HepG2 (cell line): ENCODE data around the gene PEA15. TPM values are rescaled to one million over a fixed set of nuclear protein-coding genes. Genes with fewer than 3 reads are reported as not detected.

Source experiments
- ATAC-seq: fragments of 200-7000 bp; cut with Tn5 transposase; 3 replicates; pipeline ENCODE4 v1.9.1; 2020; ENCODE audit warnings: mild to moderate bottlenecking, moderate library complexity
- BruUV-seq: library from RNA; stranded (reverse); fragments of 400-500 nt; replicated peaks from 2 replicates; lab custom pipeline; 2021; lab: Mats Ljungman, UMichigan
- CTCF ChIA-PET: fragments of 300-600 bp; formaldehyde crosslinking; extraction: SDS; loops from one replicate; lab custom pipeline; 2021; ENCODE audit warnings: low total read pairs, inconsistent platforms, low intra/inter-chr PET ratio; lab: Yijun Ruan, JAX
- POLR2A ChIA-PET: fragments of 350-600 bp; sonication (Branson Sonifier 250); formaldehyde crosslinking; loops from one replicate; lab custom pipeline; 2020; ENCODE audit warnings: antibody characterized with exemption, inconsistent platforms; lab: Yijun Ruan, JAX
- DNase-seq: peaks from one replicate; pipeline ENCODE4 v3.0.0-alpha.2; 2015; ENCODE audit warnings: low spot score
- FAIRE-seq: peaks from 3 replicates; lab custom pipeline; 2011; peaks lifted over from hg19 to GRCh38; lab: Jason Lieb, UNC
- H2AFZ ChIP-seq: one replicate; pipeline ENCODE4 v1.6.1; 2011; ENCODE audit warnings: low read length, inconsistent platforms
- H3K27ac ChIP-seq: fragments of 300-600 bp; 3 replicates; pipeline ENCODE4 v1.8.0; 2011; ENCODE audit warnings: mixed run types, mild to moderate bottlenecking, mixed read lengths, low read length, inconsistent platforms; ENCODE audit not compliant: insufficient read depth; ENCODE audit errors: extremely low read length
- H3K27me3 ChIP-seq, 2 experiments: fragments of 200-600 bp in 1 of 2; 2 replicates in 1 of 2; 3 replicates in 1 of 2; pipeline versions ENCODE4 v1.6.0 to v1.8.0; 2011; ENCODE audit warnings: low read length in 2 of 2, mild to moderate bottlenecking in 2 of 2, moderate library complexity in 2 of 2, inconsistent platforms in 1 of 2; ENCODE audit not compliant: insufficient read depth in 2 of 2, control insufficient read depth in 1 of 2
- H3K36me3 ChIP-seq, 2 experiments: fragments of 200-600 bp in 1 of 2; replicated peaks in 1 of 2; 2 replicates in 1 of 2; 3 replicates in 1 of 2; pipeline versions ENCODE4 v1.5.1 to v1.8.0; 2011; ENCODE audit warnings: low read length in 2 of 2, inconsistent platforms in 1 of 2; ENCODE audit not compliant: insufficient read depth in 2 of 2, control insufficient read depth in 1 of 2
- H3K4me1 ChIP-seq: 2 replicates; pipeline ENCODE4 v1.5.1; 2012; ENCODE audit warnings: low read length, inconsistent platforms; ENCODE audit not compliant: insufficient read depth
- H3K4me2 ChIP-seq: 2 replicates; pipeline ENCODE4 v1.6.0; 2011; ENCODE audit warnings: low read depth, low read length, inconsistent platforms
- H3K4me3 ChIP-seq, 3 experiments: fragments of 200-600 bp in 1 of 3; sonication (generic), shearing (Covaris generic) in 1 of 3; replicated peaks in 1 of 3; 2 replicates each; pipeline ENCODE4 v1.5.1; 2011 to 2016; ENCODE audit warnings: low read length in 3 of 3, inconsistent platforms in 2 of 3, low read depth in 2 of 3, mild to moderate bottlenecking in 2 of 3, control low read depth in 1 of 3, mixed read lengths in 1 of 3; ENCODE audit not compliant: insufficient read depth in 1 of 3
- H3K79me2 ChIP-seq: one replicate; pipeline ENCODE4 v1.6.1; 2011; ENCODE audit warnings: low read length, inconsistent platforms; ENCODE audit not compliant: insufficient read depth
- H3K9ac ChIP-seq: 2 replicates; pipeline ENCODE4 v1.6.0; 2011; ENCODE audit warnings: mild to moderate bottlenecking, low read depth, low read length, inconsistent platforms; ENCODE audit not compliant: insufficient read depth
- H3K9me3 ChIP-seq: 2 replicates; pipeline ENCODE4 v1.5.1; 2012; ENCODE audit warnings: mild to moderate bottlenecking, low read length
- H4K20me1 ChIP-seq: 2 replicates; pipeline ENCODE4 v1.6.0; 2011; ENCODE audit warnings: inconsistent platforms, mild to moderate bottlenecking, low read length, moderate library complexity; ENCODE audit not compliant: insufficient read depth
- ARNT2 ChIP-seq: sonication (generic); formaldehyde crosslinking; IDR thresholded peaks from 2 replicates; pipeline ENCODE4 v1.8.0; 2022; ENCODE audit warnings: mild to moderate bottlenecking, low read depth, missing genetic modification reagents, moderate library complexity
- DPF2 ChIP-seq: sonication (generic); formaldehyde crosslinking; IDR thresholded peaks from 2 replicates; pipeline ENCODE4 v1.4.0; 2020; ENCODE audit warnings: mild to moderate bottlenecking, low read depth, missing genetic modification reagents, borderline replicate concordance
- HMG20B ChIP-seq: conservative IDR thresholded peaks from 2 replicates; pipeline ENCODE4 v1.6.1; 2016; ENCODE audit warnings: missing genetic modification reagents, missing compliant biosample characterization
- MEF2D ChIP-seq: sonication (generic); formaldehyde crosslinking; IDR thresholded peaks from 2 replicates; pipeline ENCODE4 v1.5.1; 2020; ENCODE audit warnings: mild to moderate bottlenecking, missing genetic modification reagents
- SP4 ChIP-seq: sonication (generic); formaldehyde crosslinking; IDR thresholded peaks from 2 replicates; pipeline ENCODE4 v1.8.1; 2023; ENCODE audit warnings: mild to moderate bottlenecking, missing genetic modification reagents
- ZFP41 ChIP-seq: sonication (generic); formaldehyde crosslinking; IDR thresholded peaks from 2 replicates; pipeline ENCODE4 v1.4.0; 2020; ENCODE audit warnings: mild to moderate bottlenecking, missing genetic modification reagents, borderline replicate concordance
- ZNF230 ChIP-seq: sonication (generic); formaldehyde crosslinking; IDR thresholded peaks from 2 replicates; pipeline ENCODE4 v1.4.0; 2020; ENCODE audit warnings: mild to moderate bottlenecking, missing genetic modification reagents
- ZNF75D ChIP-seq: sonication (generic); formaldehyde crosslinking; IDR thresholded peaks from 2 replicates; pipeline ENCODE4 v1.8.1; 2023; ENCODE audit warnings: missing genetic modification reagents, mild to moderate bottlenecking, borderline replicate concordance
- ZNF816 ChIP-seq: sonication (generic); formaldehyde crosslinking; IDR thresholded peaks from 2 replicates; pipeline ENCODE4 v1.8.0; 2022; ENCODE audit warnings: missing genetic modification reagents, mild to moderate bottlenecking, borderline replicate concordance
- WGBS: methylation state at CpG from one replicate; pipeline ENCODE4 v1.1.6; 2017; ENCODE audit warnings: low lambda C conversion rate; 5-methylcytosine and 5-hydroxymethylcytosine counted together
- in situ Hi-C: cut with HindIII; loops from 2 replicates; pipeline ENCODE4 v1.10.0; 2017; ENCODE audit warnings: low pct_unique_long_range_greater_than_20kb; ENCODE audit not compliant: extremely low pct_ligation_motif_present
- intact Hi-C: fragments of 100-400 bp; cut with micrococcal nuclease; formaldehyde crosslinking; loops from one replicate; pipeline ENCODE4 v1.10.0; 2022; ENCODE audit not compliant: unreplicated experiment
- polyA plus RNA-seq, 8 experiments: library from polyadenylated mRNA; depleted of rRNA in 3 of 8; stranded (reverse) in 7 of 8; unstranded in 1 of 8; fragments of >200 nt; fragmentation: Illumina TruSeq in 4 of 8; extraction: Trizol in 4 of 8; gene quantifications; 2 replicates each; pipeline versions ENCODE4 v1.2.1 to v1.2.3, GENCODE V29; 2011 to 2016; ENCODE audit warnings: low read depth in 4 of 8, missing spikeins in 1 of 8, mixed read lengths in 1 of 8; ENCODE audit not compliant: insufficient read depth in 1 of 8
- total RNA-seq, 5 experiments: library from RNA; depleted of rRNA; stranded (reverse); fragments of >200 nt; fragmentation: Illumina TruSeq; extraction: Trizol; gene quantifications; 2 replicates each; pipeline ENCODE4 v1.2.3, GENCODE V29; 2016; ENCODE audit warnings: low read depth in 1 of 5
- TF ChIP-seq, protein P1 (sequence below): sonication (generic); IDR thresholded peaks from 2 replicates; pipeline ENCODE4 v1.6.1; 2016; ENCODE audit warnings: low read depth, borderline replicate concordance
- TF ChIP-seq, protein P2 (sequence below): IDR thresholded peaks from 2 replicates; pipeline ENCODE4 v1.6.1; 2016; ENCODE audit warnings: low read depth, control low read depth
- TF ChIP-seq, protein P3 (sequence below): sonication (generic); formaldehyde crosslinking; IDR thresholded peaks from 2 replicates; pipeline ENCODE4 v1.4.0; 2020; ENCODE audit warnings: missing genetic modification reagents
- TF ChIP-seq, protein P4 (sequence below): IDR thresholded peaks from 2 replicates; pipeline ENCODE4 v1.6.1; 2016; ENCODE audit warnings: low read depth

PEA15 gene
- total and polyA plus RNA-seq, 2 of the 13 experiments (the other 11 are each of a cell fraction or from before 2014, with no cell fraction given): 12.1 to 35.2 TPM

DNA sequence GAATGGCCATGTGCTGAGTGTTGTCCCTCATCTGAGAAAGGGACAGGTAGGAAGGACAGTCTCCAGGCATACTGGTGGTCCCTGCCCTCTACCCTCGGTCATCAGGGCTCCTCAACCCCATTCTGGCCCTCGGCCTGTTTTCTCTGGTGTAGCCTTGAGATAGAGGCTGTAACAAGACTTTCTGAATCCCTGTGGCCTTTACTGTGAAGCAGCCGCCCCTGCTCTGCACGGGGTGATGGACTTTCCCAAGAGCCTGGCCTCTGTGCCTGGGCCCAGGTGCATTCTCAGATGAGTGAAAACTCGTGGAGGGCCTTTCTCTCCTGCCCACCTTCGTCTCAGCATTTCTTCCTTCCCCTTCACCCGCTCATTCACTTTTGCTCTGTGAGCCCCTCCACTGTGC is 17.8 kb upstream of the PEA15 start (continued):
- TF ChIP-seq, protein P1, sequence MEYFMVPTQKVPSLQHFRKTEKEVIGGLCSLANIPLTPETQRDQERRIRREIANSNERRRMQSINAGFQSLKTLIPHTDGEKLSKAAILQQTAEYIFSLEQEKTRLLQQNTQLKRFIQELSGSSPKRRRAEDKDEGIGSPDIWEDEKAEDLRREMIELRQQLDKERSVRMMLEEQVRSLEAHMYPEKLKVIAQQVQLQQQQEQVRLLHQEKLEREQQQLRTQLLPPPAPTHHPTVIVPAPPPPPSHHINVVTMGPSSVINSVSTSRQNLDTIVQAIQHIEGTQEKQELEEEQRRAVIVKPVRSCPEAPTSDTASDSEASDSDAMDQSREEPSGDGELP: no peak
- TF ChIP-seq, all 625 proteins: peak for 2

DNA sequence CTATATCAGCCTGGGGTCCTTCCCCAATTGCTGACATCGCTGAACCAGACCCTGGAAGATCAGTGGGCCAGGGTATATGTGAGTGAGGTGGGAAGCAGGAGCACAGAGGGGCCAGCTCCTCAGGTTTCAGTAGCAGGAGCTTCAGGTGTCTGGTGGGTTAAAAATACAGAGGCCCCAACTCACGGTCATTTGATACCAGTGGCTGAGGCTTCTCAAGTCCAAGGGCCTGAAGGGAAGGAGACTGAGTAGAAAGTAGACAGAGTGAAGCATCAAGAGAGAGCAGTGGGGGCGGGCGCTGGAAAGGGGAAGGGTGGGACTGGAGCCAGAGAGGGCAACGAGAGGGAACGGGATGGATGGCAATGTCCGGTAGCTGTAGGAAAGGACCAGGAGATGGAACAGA is 16.8 kb upstream of the PEA15 start:
- Histone ChIP-seq H4K20me1 (no peaks in the 10 kb centered on the region), H3K9me3 (no peaks in the 10 kb centered on the region), H3K27me3 (peaks cover 1 to 24% of the 10 kb centered on the region in 2 experiments; a peak in 3 of 5 replicates), H3K27ac (no peak overlapping the region), H2AFZ (no peak overlapping the region), H3K4me2 (no peak overlapping the region), H3K79me2 (no peaks in the 10 kb centered on the region), H3K4me3 (no peak overlapping the region), H3K4me1 (peaks cover 23% of the 10 kb centered on the region), H3K36me3 (no peaks in the 10 kb centered on the region), H3K9ac (no peak overlapping the region)
- ChIA-PET POLR2A (no interaction called here), CTCF (no interaction called here)
- intact Hi-C loops (no loop called here), in situ Hi-C loops (no loop called here)
- DNase-seq: no peak
- no TSS peak for BruUV-seq
- 64% methylated on average over 7 of the region's 7 CpGs for WGBS
- no peak for ATAC-seq
- no peak for FAIRE-seq
- TF ChIP-seq SP4 (CRISPR knock-in tag) (no peak), ZNF816 (no peak), HMG20B (CRISPR knock-in tag) (no peak), ZNF75D (CRISPR knock-in tag) (no peak), MEF2D (CRISPR knock-in tag) (no peak), DPF2 (CRISPR knock-in tag) (no peak), ARNT2 (no peak), ZNF230 (CRISPR knock-in tag) (no peak), ZFP41 (CRISPR knock-in tag) (no peak)
- TF ChIP-seq, protein P2, sequence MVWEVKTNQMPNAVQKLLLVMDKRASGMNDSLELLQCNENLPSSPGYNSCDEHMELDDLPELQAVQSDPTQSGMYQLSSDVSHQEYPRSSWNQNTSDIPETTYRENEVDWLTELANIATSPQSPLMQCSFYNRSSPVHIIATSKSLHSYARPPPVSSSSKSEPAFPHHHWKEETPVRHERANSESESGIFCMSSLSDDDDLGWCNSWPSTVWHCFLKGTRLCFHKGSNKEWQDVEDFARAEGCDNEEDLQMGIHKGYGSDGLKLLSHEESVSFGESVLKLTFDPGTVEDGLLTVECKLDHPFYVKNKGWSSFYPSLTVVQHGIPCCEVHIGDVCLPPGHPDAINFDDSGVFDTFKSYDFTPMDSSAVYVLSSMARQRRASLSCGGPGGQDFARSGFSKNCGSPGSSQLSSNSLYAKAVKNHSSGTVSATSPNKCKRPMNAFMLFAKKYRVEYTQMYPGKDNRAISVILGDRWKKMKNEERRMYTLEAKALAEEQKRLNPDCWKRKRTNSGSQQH: no peak
- TF ChIP-seq, protein P3, sequence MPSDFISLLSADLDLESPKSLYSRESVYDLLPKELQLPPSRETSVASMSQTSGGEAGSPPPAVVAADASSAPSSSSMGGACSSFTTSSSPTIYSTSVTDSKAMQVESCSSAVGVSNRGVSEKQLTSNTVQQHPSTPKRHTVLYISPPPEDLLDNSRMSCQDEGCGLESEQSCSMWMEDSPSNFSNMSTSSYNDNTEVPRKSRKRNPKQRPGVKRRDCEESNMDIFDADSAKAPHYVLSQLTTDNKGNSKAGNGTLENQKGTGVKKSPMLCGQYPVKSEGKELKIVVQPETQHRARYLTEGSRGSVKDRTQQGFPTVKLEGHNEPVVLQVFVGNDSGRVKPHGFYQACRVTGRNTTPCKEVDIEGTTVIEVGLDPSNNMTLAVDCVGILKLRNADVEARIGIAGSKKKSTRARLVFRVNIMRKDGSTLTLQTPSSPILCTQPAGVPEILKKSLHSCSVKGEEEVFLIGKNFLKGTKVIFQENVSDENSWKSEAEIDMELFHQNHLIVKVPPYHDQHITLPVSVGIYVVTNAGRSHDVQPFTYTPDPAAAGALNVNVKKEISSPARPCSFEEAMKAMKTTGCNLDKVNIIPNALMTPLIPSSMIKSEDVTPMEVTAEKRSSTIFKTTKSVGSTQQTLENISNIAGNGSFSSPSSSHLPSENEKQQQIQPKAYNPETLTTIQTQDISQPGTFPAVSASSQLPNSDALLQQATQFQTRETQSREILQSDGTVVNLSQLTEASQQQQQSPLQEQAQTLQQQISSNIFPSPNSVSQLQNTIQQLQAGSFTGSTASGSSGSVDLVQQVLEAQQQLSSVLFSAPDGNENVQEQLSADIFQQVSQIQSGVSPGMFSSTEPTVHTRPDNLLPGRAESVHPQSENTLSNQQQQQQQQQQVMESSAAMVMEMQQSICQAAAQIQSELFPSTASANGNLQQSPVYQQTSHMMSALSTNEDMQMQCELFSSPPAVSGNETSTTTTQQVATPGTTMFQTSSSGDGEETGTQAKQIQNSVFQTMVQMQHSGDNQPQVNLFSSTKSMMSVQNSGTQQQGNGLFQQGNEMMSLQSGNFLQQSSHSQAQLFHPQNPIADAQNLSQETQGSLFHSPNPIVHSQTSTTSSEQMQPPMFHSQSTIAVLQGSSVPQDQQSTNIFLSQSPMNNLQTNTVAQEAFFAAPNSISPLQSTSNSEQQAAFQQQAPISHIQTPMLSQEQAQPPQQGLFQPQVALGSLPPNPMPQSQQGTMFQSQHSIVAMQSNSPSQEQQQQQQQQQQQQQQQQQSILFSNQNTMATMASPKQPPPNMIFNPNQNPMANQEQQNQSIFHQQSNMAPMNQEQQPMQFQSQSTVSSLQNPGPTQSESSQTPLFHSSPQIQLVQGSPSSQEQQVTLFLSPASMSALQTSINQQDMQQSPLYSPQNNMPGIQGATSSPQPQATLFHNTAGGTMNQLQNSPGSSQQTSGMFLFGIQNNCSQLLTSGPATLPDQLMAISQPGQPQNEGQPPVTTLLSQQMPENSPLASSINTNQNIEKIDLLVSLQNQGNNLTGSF: no peak
- TF ChIP-seq, protein P4, sequence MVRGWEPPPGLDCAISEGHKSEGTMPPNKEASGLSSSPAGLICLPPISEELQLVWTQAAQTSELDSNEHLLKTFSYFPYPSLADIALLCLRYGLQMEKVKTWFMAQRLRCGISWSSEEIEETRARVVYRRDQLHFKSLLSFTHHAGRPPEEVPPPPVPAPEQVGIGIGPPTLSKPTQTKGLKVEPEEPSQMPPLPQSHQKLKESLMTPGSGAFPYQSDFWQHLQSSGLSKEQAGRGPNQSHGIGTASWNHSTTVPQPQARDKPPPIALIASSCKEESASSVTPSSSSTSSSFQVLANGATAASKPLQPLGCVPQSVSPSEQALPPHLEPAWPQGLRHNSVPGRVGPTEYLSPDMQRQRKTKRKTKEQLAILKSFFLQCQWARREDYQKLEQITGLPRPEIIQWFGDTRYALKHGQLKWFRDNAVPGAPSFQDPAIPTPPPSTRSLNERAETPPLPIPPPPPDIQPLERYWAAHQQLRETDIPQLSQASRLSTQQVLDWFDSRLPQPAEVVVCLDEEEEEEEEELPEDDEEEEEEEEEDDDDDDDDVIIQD (CRISPR knock-in tag): no peak
